ENCODE data around the gene DPP7.

DPP7 gene

GRCh38 chr9:137140151-137141012 is 25.8 kb upstream of the DPP7 start:
- Histone ChIP-seq H3K79me2 (no peaks in the 10 kb centered on the region), H3K27me3 (ENCODE audit: control insufficient read depth, insufficient read depth, low read length) (peaks cover 11% of the 10 kb centered on the region), H3K9ac (no peak overlapping the region)

DNA sequence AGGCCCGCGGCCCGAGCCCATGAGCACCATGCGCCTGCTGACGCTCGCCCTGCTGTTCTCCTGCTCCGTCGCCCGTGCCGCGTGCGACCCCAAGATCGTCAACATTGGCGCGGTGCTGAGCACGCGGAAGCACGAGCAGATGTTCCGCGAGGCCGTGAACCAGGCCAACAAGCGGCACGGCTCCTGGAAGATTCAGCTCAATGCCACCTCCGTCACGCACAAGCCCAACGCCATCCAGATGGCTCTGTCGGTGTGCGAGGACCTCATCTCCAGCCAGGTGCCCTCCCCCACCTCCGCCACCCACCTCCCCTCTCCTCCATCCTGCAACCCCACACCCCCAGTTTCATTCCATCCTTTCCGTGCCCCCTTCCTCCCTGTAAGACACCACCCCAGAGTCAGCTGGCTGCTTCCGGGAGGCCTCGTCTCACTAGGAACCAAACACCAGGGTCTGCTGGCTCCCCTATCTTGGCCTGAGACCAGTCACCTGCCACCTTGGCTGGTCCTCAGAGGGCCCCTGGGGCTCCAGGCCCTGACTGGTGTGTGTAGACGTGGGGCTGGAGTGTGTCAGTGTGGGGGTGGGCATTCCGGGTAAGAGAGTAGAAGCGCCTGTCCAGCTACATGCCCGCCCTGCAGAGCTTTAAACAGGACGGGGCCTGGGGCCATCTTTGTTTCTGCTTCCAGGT is 25.1 kb upstream of the DPP7 start:
- Histone ChIP-seq H3K27me3 (ENCODE audit: control insufficient read depth, insufficient read depth, low read length) (peaks cover 11% of the 10 kb centered on the region), H3K9ac (no peak overlapping the region)
- TF ChIP-seq CTCF (IDR thresholded peaks at IDR 0.05), result no peak

More at GRCh38 chr9:137140151-137141012, 25.8 kb upstream of the DPP7 start:
- no peak for TF ChIP-seq CTCF (IDR thresholded peaks at IDR 0.05)
- H2AFZ ChIP-seq, result no peak overlapping the region
- H3K9me3 ChIP-seq (ENCODE audit: control insufficient read depth, low read length), result no peaks in the 10 kb centered on the region
- H3K4me2 ChIP-seq (ENCODE audit: low read length), result no peak overlapping the region
- no peaks in the 10 kb centered on the region for H3K36me3 ChIP-seq (ENCODE audit: control insufficient read depth, insufficient read depth, low read length)
- H3K27ac ChIP-seq, result no peak overlapping the region
- H3K4me3 ChIP-seq (ENCODE audit: low read depth, low read length), result no peak overlapping the region
- no peaks in the 10 kb centered on the region for H3K4me1 ChIP-seq

DNA sequence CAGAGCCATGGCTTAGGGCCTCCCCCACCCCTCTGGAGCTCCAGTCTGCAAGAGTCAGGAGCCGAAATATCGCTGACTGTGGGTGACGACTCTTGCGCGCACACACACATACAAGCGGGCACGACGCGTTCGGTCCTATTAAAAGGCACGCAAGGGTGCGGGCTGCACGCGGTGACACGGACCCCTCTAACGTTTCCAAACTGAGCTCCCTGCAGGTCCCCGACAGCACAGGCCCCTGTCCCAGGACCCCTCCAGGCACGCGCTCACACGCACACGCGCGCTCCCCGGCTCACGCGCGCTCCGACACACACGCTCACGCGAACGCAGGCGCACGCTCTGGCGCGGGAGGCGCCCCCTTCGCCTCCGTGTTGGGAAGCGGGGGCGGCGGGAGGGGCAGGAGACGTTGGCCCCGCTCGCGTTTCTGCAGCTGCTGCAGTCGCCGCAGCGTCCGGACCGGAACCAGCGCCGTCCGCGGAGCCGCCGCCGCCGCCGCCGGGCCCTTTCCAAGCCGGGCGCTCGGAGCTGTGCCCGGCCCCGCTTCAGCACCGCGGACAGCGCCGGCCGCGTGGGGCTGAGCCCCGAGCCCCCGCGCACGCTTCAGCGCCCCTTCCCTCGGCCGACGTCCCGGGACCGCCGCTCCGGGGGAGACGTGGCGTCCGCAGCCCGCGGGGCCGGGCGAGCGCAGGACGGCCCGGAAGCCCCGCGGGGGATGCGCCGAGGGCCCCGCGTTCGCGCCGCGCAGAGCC is 24.4 kb upstream of the DPP7 start, which contains the start of gene GRIN1:
TSS of gene GRIN1 (plus strand) at position 433 of the 746 bp plus-strand sequence. CDS start 333 bp downstream, outside the sequence.
- no peaks in the 10 kb centered on the region for H3K79me2 ChIP-seq
- no peaks in the 10 kb centered on the region for H3K4me1 ChIP-seq
- TF ChIP-seq CTCF (IDR thresholded peaks at IDR 0.05), result no peak
- no peak within 1 kb of the TSS for H3K4me2 ChIP-seq (ENCODE audit: low read length)
- H3K27me3 ChIP-seq (ENCODE audit: control insufficient read depth, insufficient read depth, low read length), result peaks cover 11% of the 10 kb centered on the region
- H3K4me3 ChIP-seq (ENCODE audit: low read depth, low read length), result no peak within 1 kb of the TSS
- H3K9ac ChIP-seq, result no peak within 1 kb of the TSS
- no peak within 1 kb of the TSS for H2AFZ ChIP-seq
- H3K27ac ChIP-seq, result no peak within 1 kb of the TSS
- no peaks in the 10 kb centered on the region for H3K9me3 ChIP-seq (ENCODE audit: control insufficient read depth, low read length)
- no peaks in the 10 kb centered on the region for H3K36me3 ChIP-seq (ENCODE audit: control insufficient read depth, insufficient read depth, low read length)

More for the DNA sequence above, 25.1 kb upstream of the DPP7 start:
- Histone ChIP-seq H3K4me3 (ENCODE audit: low read depth, low read length) (no peak overlapping the region), H3K4me2 (ENCODE audit: low read length) (no peak overlapping the region), H2AFZ (no peak overlapping the region), H3K27ac (no peak overlapping the region), H3K4me1 (no peaks in the 10 kb centered on the region), H3K9me3 (ENCODE audit: control insufficient read depth, low read length) (no peaks in the 10 kb centered on the region), H3K36me3 (ENCODE audit: control insufficient read depth, insufficient read depth, low read length) (no peaks in the 10 kb centered on the region), H3K79me2 (no peaks in the 10 kb centered on the region)

DNA sequence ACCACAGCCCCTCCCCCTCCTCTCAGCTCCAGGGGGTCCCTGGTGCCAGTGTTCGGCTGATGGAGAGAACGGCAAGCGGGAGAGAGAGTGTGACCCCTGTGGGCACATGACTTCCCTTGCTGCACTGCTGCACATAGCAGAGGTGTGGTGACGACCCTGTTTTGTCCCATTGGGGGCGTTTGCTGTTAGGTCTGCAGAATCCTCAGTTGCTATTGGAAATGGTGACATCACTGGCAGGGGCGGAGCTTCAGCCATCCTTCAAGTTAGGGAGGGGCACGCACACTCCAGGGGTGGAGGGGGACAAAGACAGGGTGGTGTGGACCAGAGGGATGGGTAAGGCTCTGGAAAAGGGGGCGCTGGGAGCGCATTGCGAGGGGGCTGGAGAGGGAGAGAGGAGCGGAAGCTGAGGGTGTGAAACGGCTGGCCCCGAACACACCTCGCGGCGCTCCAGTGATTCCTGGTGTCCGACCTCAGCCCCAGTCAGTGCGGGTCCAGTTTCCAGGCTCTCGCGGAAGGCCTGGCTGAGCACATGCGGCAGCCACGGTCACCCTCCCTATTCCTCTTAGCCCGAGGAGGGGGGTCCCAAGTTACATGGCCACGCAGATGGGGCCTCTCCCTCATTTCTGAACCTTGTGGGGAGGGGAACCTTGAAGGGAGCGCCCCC is 23.7 kb upstream of the DPP7 start:
- H3K9me3 ChIP-seq (ENCODE audit: control insufficient read depth, low read length), result no peaks in the 10 kb centered on the region
- H3K9ac ChIP-seq, result no peak overlapping the region
- no peak overlapping the region for H3K27ac ChIP-seq
- H3K27me3 ChIP-seq (ENCODE audit: control insufficient read depth, insufficient read depth, low read length), result peaks cover 11% of the 10 kb centered on the region
- H3K4me2 ChIP-seq (ENCODE audit: low read length), result no peak overlapping the region
- no peaks in the 10 kb centered on the region for H3K79me2 ChIP-seq
- H3K36me3 ChIP-seq (ENCODE audit: control insufficient read depth, insufficient read depth, low read length), result no peaks in the 10 kb centered on the region
- no peak overlapping the region for H2AFZ ChIP-seq
- no peak for TF ChIP-seq CTCF (IDR thresholded peaks at IDR 0.05)
- H3K4me3 ChIP-seq (ENCODE audit: low read depth, low read length), result no peak overlapping the region
- no peaks in the 10 kb centered on the region for H3K4me1 ChIP-seq
